Vagina (tissue), 2 donors: ENCODE results near the gene BTN2A1.

Source experiments
- POLR2A ChIP-seq, 2 donors: fragments of 450-650 bp; IDR thresholded peaks; one replicate each; pipeline ENCODE4 v1.6.1; 2017; ENCODE audit warnings: antibody characterized with exemption in 2 of 2, mild to moderate bottlenecking in 2 of 2, moderate library complexity in 2 of 2
- POLR2AphosphoS5 ChIP-seq, 2 donors: sonication (generic); formaldehyde crosslinking; IDR thresholded peaks; one replicate each; pipeline ENCODE4 v1.9.0; 2017; ENCODE audit warnings: antibody characterized with exemption in 2 of 2, mild to moderate bottlenecking in 2 of 2, low read depth in 1 of 2; ENCODE audit not compliant: insufficient read depth in 1 of 2
- TF ChIP-seq, protein P1 (sequence below), 3 experiments: fragments of 450-650 bp in 2 of 3; fragments of 200-600 bp in 1 of 3; sonication (generic) in 1 of 3; IDR thresholded peaks; one replicate each; pipeline ENCODE4 v1.5.1; 2017 to 2019; ENCODE audit warnings: antibody characterized with exemption in 3 of 3, mild to moderate bottlenecking in 2 of 3, moderate library complexity in 2 of 3

- peak; percentile 68 to 88 for TF ChIP-seq POLR2AphosphoS5 (IDR thresholded peaks at IDR 0.05; ENCODE audit: insufficient read depth in 1 of 2, low read depth in 1 of 2)
- TF ChIP-seq, protein P1, sequence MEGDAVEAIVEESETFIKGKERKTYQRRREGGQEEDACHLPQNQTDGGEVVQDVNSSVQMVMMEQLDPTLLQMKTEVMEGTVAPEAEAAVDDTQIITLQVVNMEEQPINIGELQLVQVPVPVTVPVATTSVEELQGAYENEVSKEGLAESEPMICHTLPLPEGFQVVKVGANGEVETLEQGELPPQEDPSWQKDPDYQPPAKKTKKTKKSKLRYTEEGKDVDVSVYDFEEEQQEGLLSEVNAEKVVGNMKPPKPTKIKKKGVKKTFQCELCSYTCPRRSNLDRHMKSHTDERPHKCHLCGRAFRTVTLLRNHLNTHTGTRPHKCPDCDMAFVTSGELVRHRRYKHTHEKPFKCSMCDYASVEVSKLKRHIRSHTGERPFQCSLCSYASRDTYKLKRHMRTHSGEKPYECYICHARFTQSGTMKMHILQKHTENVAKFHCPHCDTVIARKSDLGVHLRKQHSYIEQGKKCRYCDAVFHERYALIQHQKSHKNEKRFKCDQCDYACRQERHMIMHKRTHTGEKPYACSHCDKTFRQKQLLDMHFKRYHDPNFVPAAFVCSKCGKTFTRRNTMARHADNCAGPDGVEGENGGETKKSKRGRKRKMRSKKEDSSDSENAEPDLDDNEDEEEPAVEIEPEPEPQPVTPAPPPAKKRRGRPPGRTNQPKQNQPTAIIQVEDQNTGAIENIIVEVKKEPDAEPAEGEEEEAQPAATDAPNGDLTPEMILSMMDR (IDR thresholded peaks at IDR 0.05), result no peak
- no peak for TF ChIP-seq POLR2A (IDR thresholded peaks at IDR 0.05)
These were observed 36.3 kb upstream of the BTN2A1 start for GRCh38 chr6:26421259-26422144.
